Measurements from ENCODE around the gene PIP5K1C. TPM values are rescaled to one million over a fixed set of nuclear protein-coding genes. Genes with fewer than 3 reads are reported as not detected.

The PIP5K1C gene
- total and polyA plus RNA-seq, 9 of the 15 experiments (the other 6 are each of a cell fraction or from before 2014, with no cell fraction given): 0.38 to 22.1 (median 4.1) TPM

- TF ChIP-seq RAD21 (CRISPR knock-in tag; conservative IDR thresholded peaks at IDR 0.05 in 1 of 2, IDR thresholded peaks at IDR 0.05 in 1 of 2) (no peak), KLF10 (CRISPR knock-in tag; IDR thresholded peaks at IDR 0.05) (no peak), ILF3 (IDR thresholded peaks at IDR 0.05; ENCODE audit: borderline replicate concordance) (no peak), TOE1 (IDR thresholded peaks at IDR 0.05; ENCODE audit: borderline replicate concordance) (0 out of 2 replicates have a peak, but pooled peaks have one; percentile 14), TOE1 (CRISPR knock-in tag; IDR thresholded peaks at IDR 0.05; ENCODE audit: borderline replicate concordance, low read depth) (0 out of 2 replicates have a peak, but pooled peaks have one; percentile 44), MTA2 (IDR thresholded peaks at IDR 0.05; ENCODE audit: low read depth) (no peak), ATF7 (IDR thresholded peaks at IDR 0.05) (no peak), ETV5 (CRISPR knock-in tag; IDR thresholded peaks at IDR 0.05; ENCODE audit: low read depth) (no peak), CREB3 (tag; conservative IDR thresholded peaks at IDR 0.05; ENCODE audit: low read depth) (no peak), ZNF263 (CRISPR knock-in tag; IDR thresholded peaks at IDR 0.05; ENCODE audit: borderline replicate concordance) (no peak), MIER1 (IDR thresholded peaks at IDR 0.05; ENCODE audit: low read depth) (no peak), POLR3A (IDR thresholded peaks at IDR 0.05; ENCODE audit: borderline replicate concordance, extremely low read depth, insufficient read depth, insufficient read length) (no peak), PHF21A (IDR thresholded peaks at IDR 0.05; ENCODE audit: borderline replicate concordance, low read depth) (no peak), ZNF57 (CRISPR knock-in tag; IDR thresholded peaks at IDR 0.05) (no peak), PKNOX1 (IDR thresholded peaks at IDR 0.05) (no peak), FOXJ3 (CRISPR knock-in tag; IDR thresholded peaks at IDR 0.05) (no peak), VEZF1 (CRISPR knock-in tag; IDR thresholded peaks at IDR 0.05) (no peak), GTF3C2 (IDR thresholded peaks at IDR 0.05; ENCODE audit: borderline replicate concordance, extremely low read depth, insufficient read length) (no peak), NR2C1 (IDR thresholded peaks at IDR 0.05) (no peak), NR2C1 (tag; IDR thresholded peaks at IDR 0.05) (no peak)
- TF ChIP-seq, protein P1, sequence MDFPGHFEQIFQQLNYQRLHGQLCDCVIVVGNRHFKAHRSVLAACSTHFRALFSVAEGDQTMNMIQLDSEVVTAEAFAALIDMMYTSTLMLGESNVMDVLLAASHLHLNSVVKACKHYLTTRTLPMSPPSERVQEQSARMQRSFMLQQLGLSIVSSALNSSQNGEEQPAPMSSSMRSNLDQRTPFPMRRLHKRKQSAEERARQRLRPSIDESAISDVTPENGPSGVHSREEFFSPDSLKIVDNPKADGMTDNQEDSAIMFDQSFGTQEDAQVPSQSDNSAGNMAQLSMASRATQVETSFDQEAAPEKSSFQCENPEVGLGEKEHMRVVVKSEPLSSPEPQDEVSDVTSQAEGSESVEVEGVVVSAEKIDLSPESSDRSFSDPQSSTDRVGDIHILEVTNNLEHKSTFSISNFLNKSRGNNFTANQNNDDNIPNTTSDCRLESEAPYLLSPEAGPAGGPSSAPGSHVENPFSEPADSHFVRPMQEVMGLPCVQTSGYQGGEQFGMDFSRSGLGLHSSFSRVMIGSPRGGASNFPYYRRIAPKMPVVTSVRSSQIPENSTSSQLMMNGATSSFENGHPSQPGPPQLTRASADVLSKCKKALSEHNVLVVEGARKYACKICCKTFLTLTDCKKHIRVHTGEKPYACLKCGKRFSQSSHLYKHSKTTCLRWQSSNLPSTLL (IDR thresholded peaks at IDR 0.05): 0 out of 2 replicates have a peak, but pooled peaks have one; percentile 19
Observed at GRCh38 chr19:3605770-3606169, 94.5 kb downstream of the PIP5K1C start (continued).
